Activated CD8-positive, alpha-beta memory T cell treated with anti-CD3 and anti-CD28 coated beads, Interleukin-2, amount 10 ng/mL, durations not matched to agents 7 days and 5 days (primary cell): ENCODE measurements around the gene ANOS1. TPM values are rescaled to one million over a fixed set of nuclear protein-coding genes. Genes with fewer than 3 reads are reported as not detected.
A peak's percentile ranks its signal among the peaks of the same experiment; 100 is the strongest.
"Not testable (repeated sequence)": the region's sequence is repeated elsewhere in the genome, so short reads cannot be mapped to it uniquely, and the experiment has no call there.

Experiments
- ATAC-seq: fragments of 150-1000 bp; cut with Tn5 transposase; one replicate; pipeline ENCODE4 v1.10.0; 2021; ENCODE audit warnings: moderate library complexity
- CTCF ChIA-PET: fragments of 350-600 bp; sonication (Branson Sonifier 250); formaldehyde crosslinking; loops from one replicate; lab custom pipeline; 2021; ENCODE audit warnings: antibody characterized with exemption; lab: Charles Lee
- DNase-seq: peaks from one replicate; pipeline ENCODE4 v3.0.0-alpha.2; 2020
- H3K27ac Mint-ChIP-seq: one replicate; pipeline ENCODE4 v1.8.0; 2021; ENCODE audit warnings: mild to moderate bottlenecking, mixed read lengths
- H3K27me3 Mint-ChIP-seq: one replicate; pipeline ENCODE4 v1.8.0; 2021; ENCODE audit warnings: mixed read lengths
- H3K36me3 Mint-ChIP-seq: one replicate; pipeline ENCODE4 v1.8.0; 2021; ENCODE audit warnings: mild to moderate bottlenecking, mixed read lengths
- H3K4me1 Mint-ChIP-seq: one replicate; pipeline ENCODE4 v1.8.0; 2021; ENCODE audit warnings: mixed read lengths
- H3K4me3 Mint-ChIP-seq: one replicate; pipeline ENCODE4 v1.8.0; 2021; ENCODE audit warnings: mild to moderate bottlenecking, moderate library complexity, mixed read lengths
- H3K9me3 Mint-ChIP-seq: one replicate; pipeline ENCODE4 v1.8.0; 2022; ENCODE audit warnings: low read depth, mixed read lengths
- total RNA-seq, 2 experiments: library from RNA; stranded (reverse); gene quantifications; one replicate each; pipeline ENCODE4 v1.2.3, GENCODE V29; 2021

Gene ANOS1, protein sequence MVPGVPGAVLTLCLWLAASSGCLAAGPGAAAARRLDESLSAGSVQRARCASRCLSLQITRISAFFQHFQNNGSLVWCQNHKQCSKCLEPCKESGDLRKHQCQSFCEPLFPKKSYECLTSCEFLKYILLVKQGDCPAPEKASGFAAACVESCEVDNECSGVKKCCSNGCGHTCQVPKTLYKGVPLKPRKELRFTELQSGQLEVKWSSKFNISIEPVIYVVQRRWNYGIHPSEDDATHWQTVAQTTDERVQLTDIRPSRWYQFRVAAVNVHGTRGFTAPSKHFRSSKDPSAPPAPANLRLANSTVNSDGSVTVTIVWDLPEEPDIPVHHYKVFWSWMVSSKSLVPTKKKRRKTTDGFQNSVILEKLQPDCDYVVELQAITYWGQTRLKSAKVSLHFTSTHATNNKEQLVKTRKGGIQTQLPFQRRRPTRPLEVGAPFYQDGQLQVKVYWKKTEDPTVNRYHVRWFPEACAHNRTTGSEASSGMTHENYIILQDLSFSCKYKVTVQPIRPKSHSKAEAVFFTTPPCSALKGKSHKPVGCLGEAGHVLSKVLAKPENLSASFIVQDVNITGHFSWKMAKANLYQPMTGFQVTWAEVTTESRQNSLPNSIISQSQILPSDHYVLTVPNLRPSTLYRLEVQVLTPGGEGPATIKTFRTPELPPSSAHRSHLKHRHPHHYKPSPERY
- not detected for total RNA-seq

- H3K4me3 Mint-ChIP-seq, result no peak within 1 kb of the TSS
- ATAC-seq, result no peak
- CTCF ChIA-PET, result no interaction called here
Observed at GRCh38 chrX:8731559-8732395, at the start of gene ANOS1. Gene ANOS1, minus strand, starts transcription at chrX:8732137. Its CDS starts 101 bp downstream, at chrX:8732036.

GRCh38 chrX:8773117-8773516 is 41.2 kb upstream of the ANOS1 start:
- no peaks in the 10 kb centered on the region for H3K9me3 Mint-ChIP-seq
- CTCF ChIA-PET, result no interaction called here

More at GRCh38 chrX:8731559-8732395, at the start of gene ANOS1:
- Mint-ChIP-seq H3K4me1 (peaks cover 2% of the 10 kb centered on the region), H3K27ac (no peak within 1 kb of the TSS), H3K9me3 (no peaks in the 10 kb centered on the region), H3K27me3 (peaks cover 35% of the 10 kb centered on the region), H3K36me3 (no peaks in the 10 kb centered on the region)
- DNase-seq, result no peak

DNA sequence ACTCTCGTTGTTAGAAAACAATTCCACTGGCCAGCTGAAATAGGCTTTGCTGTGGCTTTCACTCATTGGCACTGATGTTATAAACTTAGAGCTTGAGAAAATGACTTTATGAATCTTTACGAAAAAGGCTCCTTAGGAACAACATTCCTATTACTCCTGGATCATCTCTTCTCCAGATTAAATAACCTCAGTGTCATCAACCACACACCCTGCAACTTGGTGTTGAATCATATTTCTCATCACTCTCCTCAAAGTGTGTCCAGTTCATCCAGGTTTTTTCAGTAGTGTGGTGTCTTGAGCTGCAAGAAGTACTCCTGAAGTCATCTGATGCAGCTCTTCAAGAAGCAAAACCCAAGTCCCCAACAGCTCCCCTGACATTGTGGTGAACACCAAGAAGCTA is 28.1 kb upstream of the ANOS1 start:
- peaks cover 13% of the 10 kb centered on the region for H3K27me3 Mint-ChIP-seq
- H3K9me3 Mint-ChIP-seq, result no peaks in the 10 kb centered on the region
- no peak for DNase-seq
- no peak overlapping the region for H3K27ac Mint-ChIP-seq
- H3K4me1 Mint-ChIP-seq, result no peaks in the 10 kb centered on the region
- CTCF ChIA-PET, result no interaction called here
- no peaks in the 10 kb centered on the region for H3K36me3 Mint-ChIP-seq
- H3K4me3 Mint-ChIP-seq, result no peak overlapping the region
- no peak for ATAC-seq

More at GRCh38 chrX:8773117-8773516, 41.2 kb upstream of the ANOS1 start:
- H3K4me1 Mint-ChIP-seq, result peaks cover 3% of the 10 kb centered on the region
- no peak overlapping the region for H3K27ac Mint-ChIP-seq
- no peaks in the 10 kb centered on the region for H3K27me3 Mint-ChIP-seq
- no peak overlapping the region for H3K4me3 Mint-ChIP-seq
- H3K36me3 Mint-ChIP-seq, result no peaks in the 10 kb centered on the region
- DNase-seq, result no peak
- ATAC-seq, result no peak

GRCh38 chrX:8758706-8759105 is 26.8 kb upstream of the ANOS1 start:
- H3K36me3 Mint-ChIP-seq, H3K9me3 Mint-ChIP-seq, CTCF ChIA-PET, H3K4me3 Mint-ChIP-seq, H3K27me3 Mint-ChIP-seq, H3K27ac Mint-ChIP-seq, ATAC-seq, H3K4me1 Mint-ChIP-seq, DNase-seq: not testable (repeated sequence)

DNA sequence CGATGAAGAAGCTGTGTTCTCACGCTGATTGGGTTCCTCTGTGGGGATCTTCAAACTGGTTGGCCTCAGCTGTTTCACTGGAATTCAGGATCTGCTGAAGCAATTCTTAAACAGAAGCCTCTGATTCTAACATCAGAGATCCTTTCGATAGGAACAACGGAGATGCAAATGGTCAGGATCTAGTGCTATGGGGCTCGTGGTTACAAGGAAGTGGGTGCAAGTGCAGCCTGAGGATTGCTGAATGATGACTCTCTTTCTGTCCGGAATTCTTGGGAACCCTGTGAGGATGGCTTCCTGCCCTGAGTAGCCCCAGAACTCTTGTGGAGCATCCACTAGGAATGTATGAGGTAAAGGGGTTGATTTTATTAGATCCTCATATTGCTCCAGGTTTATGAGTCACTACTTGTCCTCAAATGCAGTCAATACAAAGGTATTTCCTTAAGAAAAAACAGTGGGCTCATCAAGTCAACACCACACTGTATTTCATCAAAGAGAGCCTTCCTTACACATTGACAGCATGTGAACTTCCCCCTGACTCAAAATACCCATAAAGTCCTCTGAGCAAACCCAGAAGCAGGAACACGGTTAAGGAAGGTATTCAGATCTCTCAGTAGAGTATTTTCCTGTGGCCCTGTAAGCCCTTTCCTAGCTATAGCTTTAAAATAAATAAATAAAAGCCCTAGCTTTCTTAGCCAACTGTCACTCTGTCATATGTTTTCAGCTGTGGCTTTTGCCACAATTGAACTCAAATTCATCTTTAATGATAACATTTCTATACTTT is 25.9 kb upstream of the ANOS1 start:
- ATAC-seq, DNase-seq, H3K27ac Mint-ChIP-seq, H3K27me3 Mint-ChIP-seq, H3K9me3 Mint-ChIP-seq, H3K4me3 Mint-ChIP-seq, H3K36me3 Mint-ChIP-seq, CTCF ChIA-PET, H3K4me1 Mint-ChIP-seq: not testable (repeated sequence)

DNA sequence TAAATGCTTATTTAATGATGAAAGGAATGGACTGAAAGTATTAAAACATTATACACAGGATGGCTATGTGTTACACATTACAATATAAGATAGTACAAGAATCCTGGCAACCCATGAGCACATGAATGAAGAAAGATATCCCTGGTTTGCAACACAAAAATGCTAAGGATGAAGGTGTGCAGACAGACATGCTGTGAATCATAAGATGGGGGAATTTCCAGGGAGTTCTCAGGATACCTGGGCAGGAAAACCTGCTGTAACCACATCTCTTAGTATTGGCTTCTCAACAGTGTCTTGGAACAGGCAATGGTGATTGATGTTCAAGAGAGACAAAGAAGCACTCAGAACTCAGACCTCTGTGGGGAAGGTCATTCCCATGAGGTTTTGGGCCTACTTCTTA is 23.9 kb upstream of the ANOS1 start:
- Mint-ChIP-seq H3K36me3 (no peaks in the 10 kb centered on the region), H3K27ac (no peak overlapping the region), H3K4me1 (no peaks in the 10 kb centered on the region), H3K9me3 (no peaks in the 10 kb centered on the region), H3K27me3 (no peaks in the 10 kb centered on the region), H3K4me3 (no peak overlapping the region)
- no peak for DNase-seq
- ATAC-seq, result no peak
- CTCF ChIA-PET, result interaction anchor here (0.7 kb wide), 1 partner anchor 16 kb away, joined by 3 read pairs; no protein-coding TSS in a partner anchor

- Mint-ChIP-seq H3K9me3 (no peaks in the 10 kb centered on the region), H3K27me3 (no peaks in the 10 kb centered on the region), H3K4me3 (no peak overlapping the region), H3K4me1 (no peaks in the 10 kb centered on the region), H3K36me3 (no peaks in the 10 kb centered on the region), H3K27ac (no peak overlapping the region)
- ATAC-seq, result no peak
- DNase-seq, result no peak
- CTCF ChIA-PET, result interaction anchor here (0.7 kb wide), 1 partner anchor 15 kb away, joined by 3 read pairs; no protein-coding TSS in a partner anchor
Observed at GRCh38 chrX:8755116-8755515, 23.2 kb upstream of the ANOS1 start.

- H3K27ac Mint-ChIP-seq, result no peak overlapping the region
- no peaks in the 10 kb centered on the region for H3K9me3 Mint-ChIP-seq
- DNase-seq, result no peak
- H3K4me3 Mint-ChIP-seq, result no peak overlapping the region
- peaks cover 4% of the 10 kb centered on the region for H3K27me3 Mint-ChIP-seq
- ATAC-seq, result no peak
- no peaks in the 10 kb centered on the region for H3K36me3 Mint-ChIP-seq
- CTCF ChIA-PET, result interaction anchor here (1.0 kb wide), 1 partner anchor 11 kb away, joined by 5 read pairs; no protein-coding TSS in a partner anchor
- no peaks in the 10 kb centered on the region for H3K4me1 Mint-ChIP-seq
Observed at GRCh38 chrX:8749697-8750096, 17.8 kb upstream of the ANOS1 start.

- H3K4me1 Mint-ChIP-seq, result no peaks in the 10 kb centered on the region
- no peaks in the 10 kb centered on the region for H3K9me3 Mint-ChIP-seq
- H3K27ac Mint-ChIP-seq, result no peak overlapping the region
- H3K36me3 Mint-ChIP-seq, result no peaks in the 10 kb centered on the region
- peaks cover 7% of the 10 kb centered on the region for H3K27me3 Mint-ChIP-seq
- H3K4me3 Mint-ChIP-seq, result no peak overlapping the region
- DNase-seq (no peak), ATAC-seq (no peak)
- CTCF ChIA-PET, result interaction anchor here (1.0 kb wide), 1 partner anchor 10 kb away, joined by 5 read pairs; no protein-coding TSS in a partner anchor
Observed at GRCh38 chrX:8748855-8749254, 16.9 kb upstream of the ANOS1 start.

GRCh38 chrX:8743126-8743732 is 11.3 kb upstream of the ANOS1 start:
- Mint-ChIP-seq H3K4me1 (no peaks in the 10 kb centered on the region), H3K27ac (no peak overlapping the region), H3K36me3 (no peaks in the 10 kb centered on the region), H3K4me3 (no peak overlapping the region), H3K27me3 (peaks cover 3% of the 10 kb centered on the region), H3K9me3 (no peaks in the 10 kb centered on the region)
- CTCF ChIA-PET, result interaction anchor here (0.6 to 1.1 kb wide), 2 partner anchors 10 to 40 kb away, joined by 3 read pairs; no protein-coding TSS in a partner anchor
- ATAC-seq (no peak), DNase-seq (peak; percentile 51)

DNA sequence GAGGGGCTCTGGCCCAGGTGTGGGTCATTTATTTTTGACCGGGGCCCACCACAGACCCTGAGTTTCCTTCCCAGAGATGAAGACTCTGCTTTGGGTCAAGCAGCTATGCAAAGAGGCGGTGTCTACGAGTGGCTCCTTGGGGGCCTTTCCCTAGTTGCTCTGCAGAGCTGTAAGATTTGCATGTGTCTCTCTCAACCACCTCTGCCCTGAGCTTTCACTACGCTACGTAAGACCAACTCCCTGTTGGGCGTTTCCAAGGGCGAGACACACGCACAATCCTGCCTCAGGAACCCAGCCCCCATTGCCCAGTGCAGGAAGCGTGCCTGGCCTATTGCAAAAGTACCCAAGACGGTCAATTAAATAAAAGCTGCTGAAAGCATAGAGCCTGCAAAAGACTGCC is 10.0 kb upstream of the ANOS1 start:
- Mint-ChIP-seq H3K36me3 (no peaks in the 10 kb centered on the region), H3K27ac (no peak overlapping the region), H3K4me3 (no peak overlapping the region), H3K27me3 (peaks cover 3% of the 10 kb centered on the region), H3K4me1 (no peaks in the 10 kb centered on the region), H3K9me3 (no peaks in the 10 kb centered on the region)
- no peak for DNase-seq
- CTCF ChIA-PET, result interaction anchor here (1.2 kb wide), 1 partner anchor 11 kb away, joined by 3 read pairs; no protein-coding TSS in a partner anchor
- ATAC-seq, result no peak

DNA sequence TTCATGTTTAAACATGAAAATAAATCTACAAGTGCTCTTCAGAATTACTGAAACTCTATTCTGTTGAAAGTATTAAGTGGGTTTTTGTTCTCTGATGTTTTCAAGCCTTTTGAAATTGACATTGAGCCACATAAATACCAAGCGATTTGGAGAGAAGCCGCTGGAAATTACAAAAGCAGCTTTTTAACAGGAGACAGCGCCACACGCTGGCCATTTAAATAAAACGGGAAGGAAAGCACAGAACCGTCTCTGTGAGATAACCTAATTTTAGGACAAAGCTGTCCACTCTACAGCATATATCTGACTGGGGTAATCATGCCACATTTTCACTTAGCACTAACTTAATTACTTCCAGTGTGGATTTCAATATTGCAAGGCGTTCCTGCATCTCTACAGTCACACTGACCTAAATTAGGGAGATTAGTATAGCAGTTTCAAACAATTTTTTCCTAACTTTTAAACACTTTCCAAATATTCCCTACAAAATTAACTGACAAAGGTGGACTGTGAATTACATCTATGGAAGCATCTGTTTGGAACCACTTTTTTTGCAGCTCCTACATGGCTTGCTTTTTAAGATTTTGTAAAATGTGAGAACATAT is 6.8 kb upstream of the ANOS1 start:
- DNase-seq (no peak), ATAC-seq (no peak)
- Mint-ChIP-seq H3K27ac (no peak overlapping the region), H3K4me3 (no peak overlapping the region), H3K9me3 (no peaks in the 10 kb centered on the region), H3K27me3 (peaks cover 1% of the 10 kb centered on the region), H3K36me3 (no peaks in the 10 kb centered on the region), H3K4me1 (no peaks in the 10 kb centered on the region)
- CTCF ChIA-PET, result interaction anchor here (1.1 to 1.3 kb wide), 4 partner anchors 9 to 741 kb away, joined by 3 to 5 read pairs (median 3); no protein-coding TSS in a partner anchor
